T-helper 2 cell treated with Interferon-gamma antibody and Interleukin-4, amounts not matched to agents 100 ng/mL and 5 ng/mL, for 36 hours (primary cell): ENCODE results near the gene NELFB. TPM values are rescaled to one million over a fixed set of nuclear protein-coding genes. Genes with fewer than 3 reads are reported as not detected.

Experiments used
- intact Hi-C: fragments of 100-400 bp; cut with micrococcal nuclease; formaldehyde crosslinking; loops from one replicate; pipeline ENCODE4 v1.15.1; 2023
- total RNA-seq: library from RNA; stranded (reverse); gene quantifications from 2 replicates; pipeline ENCODE4 v1.2.3, GENCODE V29; 2022

The NELFB gene
- total RNA-seq, 1 donor from 2014 or later: 67.2 TPM

- intact Hi-C loops: no loop called here
Observed at GRCh38 chr9:137279741-137280473, 24.8 kb downstream of the NELFB start.

GRCh38 chr9:137280474-137281344 lies 25.6 kb downstream of the NELFB start:
- intact Hi-C loops: no loop called here

GRCh38 chr9:137281345-137282116 lies 26.4 kb downstream of the NELFB start:
- intact Hi-C loops: no loop called here

GRCh38 chr9:137286975-137287383 lies 31.9 kb downstream of the NELFB start:
- intact Hi-C loops: no loop called here

- intact Hi-C loops: loop anchor here (5.0 to 10.0 kb wide), 2 partner anchors 154 to 242 kb away; no protein-coding TSS in a partner anchor
Observed at GRCh38 chr9:137293094-137293481, 38.0 kb downstream of the NELFB start.

GRCh38 chr9:137293482-137294090 lies 38.5 kb downstream of the NELFB start:
- intact Hi-C loops: loop anchor here (2.0 to 10.0 kb wide), 3 partner anchors 113 to 241 kb away; no protein-coding TSS in a partner anchor

- intact Hi-C loops: loop anchor here (2.0 to 10.0 kb wide), 3 partner anchors 113 to 241 kb away; no protein-coding TSS in a partner anchor
Observed at GRCh38 chr9:137294091-137294680, 39.1 kb downstream of the NELFB start.

- intact Hi-C loops: loop anchor here (2.0 to 10.0 kb wide), 3 partner anchors 112 to 240 kb away; no protein-coding TSS in a partner anchor
Observed at GRCh38 chr9:137294681-137295237, 39.6 kb downstream of the NELFB start.

- intact Hi-C loops: loop anchor here (2.0 to 10.0 kb wide), 2 partner anchors 111 to 239 kb away; no protein-coding TSS in a partner anchor
Observed at GRCh38 chr9:137295238-137295811, 40.2 kb downstream of the NELFB start.

GRCh38 chr9:137295849-137296669 lies 40.9 kb downstream of the NELFB start:
- intact Hi-C loops: loop anchor here (2.0 to 10.0 kb wide), 2 partner anchors 111 to 239 kb away; no protein-coding TSS in a partner anchor

GRCh38 chr9:137296670-137297664 lies 41.8 kb downstream of the NELFB start:
- intact Hi-C loops: loop anchor here (10.0 kb wide), 1 partner anchor 238 kb away; no protein-coding TSS in a partner anchor

GRCh38 chr9:137297966-137298365 lies 42.8 kb downstream of the NELFB start:
- intact Hi-C loops: loop anchor here (10.0 kb wide), 1 partner anchor 237 kb away; no protein-coding TSS in a partner anchor

- intact Hi-C loops: loop anchor here (10.0 kb wide), 1 partner anchor 236 kb away; no protein-coding TSS in a partner anchor
Observed at GRCh38 chr9:137298401-137299202, 43.5 kb downstream of the NELFB start.

GRCh38 chr9:137299203-137299565 lies 44.1 kb downstream of the NELFB start:
- intact Hi-C loops: loop anchor here (10.0 kb wide), 1 partner anchor 236 kb away; no protein-coding TSS in a partner anchor

GRCh38 chr9:137299938-137300337 lies 44.8 kb downstream of the NELFB start:
- intact Hi-C loops: loop anchor here (10.0 kb wide), 1 partner anchor 235 kb away; no protein-coding TSS in a partner anchor

- intact Hi-C loops: no loop called here
Observed at GRCh38 chr9:137300567-137301080, 45.5 kb downstream of the NELFB start.
